KOPT-K1 (cell line): ENCODE data around the gene DZANK1.
"Not testable (repeated sequence)": the region's sequence is repeated elsewhere in the genome, so short reads cannot be mapped to it uniquely, and the experiment has no call there.

Experiments used
- H3K27ac ChIP-seq: fragments of 200-600 bp; sonication (generic); 2 replicates; pipeline ENCODE4 v1.5.1; 2016; ENCODE audit warnings: antibody characterized with exemption, mild to moderate bottlenecking, low read depth, low read length; ENCODE audit not compliant: poor library complexity, severe bottlenecking
- H3K36me3 ChIP-seq: fragments of 200-600 bp; sonication (generic); 2 replicates; pipeline ENCODE4 v1.5.1; 2017; ENCODE audit warnings: antibody characterized with exemption, mild to moderate bottlenecking, low read length, moderate library complexity; ENCODE audit not compliant: insufficient read depth
- H3K9me3 ChIP-seq: fragments of 200-600 bp; sonication (generic); 2 replicates; pipeline ENCODE4 v1.5.1; 2017; ENCODE audit warnings: antibody characterized with exemption, low read length, mild to moderate bottlenecking; ENCODE audit not compliant: insufficient read depth, poor library complexity, severe bottlenecking

Gene DZANK1

GRCh38 chr20:18466894-18467730, at the start of gene DZANK1, which contains the start of gene POLR3F:
DZANK1 (minus strand) TSS chr20:18467030; CDS start chr20:18465358, 1,672 bp downstream.
POLR3F (plus strand) TSS chr20:18467390; CDS start chr20:18467507, 117 bp downstream.
- Histone ChIP-seq H3K27ac (peak within 1 kb of the TSS; percentile 64), H3K9me3 (no peaks in the 10 kb centered on the region)

GRCh38 chr20:18515973-18516372, 49.1 kb upstream of the DZANK1 start:
- no peaks in the 10 kb centered on the region for H3K9me3 ChIP-seq
- no peak overlapping the region for H3K27ac ChIP-seq
- H3K36me3 ChIP-seq = peaks cover 70% of the 10 kb centered on the region

More at GRCh38 chr20:18466894-18467730, at the start of gene DZANK1, which contains the start of gene POLR3F:
- H3K36me3 ChIP-seq = peaks cover 27% of the 10 kb centered on the region

DNA sequence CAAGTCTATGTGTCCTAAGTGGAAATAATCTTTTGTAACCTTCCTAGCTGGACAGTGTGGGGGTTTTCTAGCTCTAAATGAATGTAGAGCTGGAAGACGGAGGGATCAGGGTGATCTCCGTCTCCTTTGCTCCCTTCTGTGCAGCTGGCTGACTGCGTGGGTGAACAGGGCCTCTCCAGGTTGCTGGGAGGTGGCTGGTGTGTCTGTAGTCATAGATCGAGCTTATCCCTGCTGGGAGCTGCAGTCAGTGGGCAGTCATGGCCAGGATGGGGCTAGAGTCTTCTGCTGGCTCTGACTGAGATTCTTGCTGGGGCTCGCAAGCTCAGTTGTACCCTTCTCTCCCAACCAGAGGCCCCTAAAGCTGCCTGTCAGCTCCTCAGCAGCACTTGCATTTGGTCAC, 47.3 kb upstream of the DZANK1 start:
- Histone ChIP-seq H3K27ac (no peak overlapping the region), H3K36me3 (peaks cover 83% of the 10 kb centered on the region), H3K9me3 (no peaks in the 10 kb centered on the region)

DNA sequence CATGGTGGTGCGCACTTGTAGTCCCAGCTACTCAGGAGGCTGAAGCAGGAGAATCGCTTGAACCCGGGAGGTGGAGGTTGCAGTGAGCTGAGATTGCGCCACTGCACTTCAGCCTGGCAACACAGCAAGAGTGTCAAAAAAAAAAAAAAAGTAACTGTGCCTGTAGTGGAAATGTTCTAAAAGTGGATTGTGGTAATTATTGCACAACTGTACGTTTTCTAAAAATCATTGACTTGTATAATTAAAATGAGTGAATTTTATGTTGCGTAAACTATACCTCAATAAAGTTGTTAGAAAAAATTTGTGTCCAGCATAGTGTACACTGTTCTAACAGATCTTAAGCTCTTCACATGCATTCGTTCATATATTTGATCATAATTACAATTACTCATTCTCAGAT, 46.4 kb upstream of the DZANK1 start:
- Histone ChIP-seq H3K9me3 (no peaks in the 10 kb centered on the region), H3K36me3 (peaks cover 83% of the 10 kb centered on the region), H3K27ac (no peak overlapping the region)

DNA sequence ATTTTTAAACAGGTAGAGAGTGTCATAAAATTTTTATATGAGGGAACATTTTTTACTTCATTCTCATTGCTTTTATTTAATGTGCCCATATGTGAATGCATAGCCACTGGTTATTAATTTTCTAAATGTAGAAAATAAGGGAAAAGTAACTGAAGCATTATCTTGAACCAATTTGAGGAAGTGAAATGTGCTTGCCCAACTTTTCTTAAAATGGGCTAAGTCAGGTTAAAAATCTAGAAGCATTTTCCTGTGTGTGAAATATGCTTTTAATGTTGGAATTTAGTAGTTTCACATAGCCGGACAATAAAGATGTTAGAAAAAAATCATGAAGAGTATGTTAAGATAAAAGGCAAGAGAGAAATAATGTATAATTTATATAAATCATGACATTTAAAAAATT, 44.7 kb upstream of the DZANK1 start:
- Histone ChIP-seq H3K36me3 (peaks cover 72% of the 10 kb centered on the region), H3K9me3 (no peaks in the 10 kb centered on the region), H3K27ac (no peak overlapping the region)

- Histone ChIP-seq H3K9me3 (no peaks in the 10 kb centered on the region), H3K27ac (peak within 1 kb of the TSS; percentile 89), H3K36me3 (peaks cover 32% of the 10 kb centered on the region)
Observed at GRCh38 chr20:18507218-18508191, 40.7 kb upstream of the DZANK1 start, which contains the start of gene SEC23B. SEC23B (plus strand) TSS chr20:18507940; CDS start chr20:18510836, 2,896 bp downstream.

DNA sequence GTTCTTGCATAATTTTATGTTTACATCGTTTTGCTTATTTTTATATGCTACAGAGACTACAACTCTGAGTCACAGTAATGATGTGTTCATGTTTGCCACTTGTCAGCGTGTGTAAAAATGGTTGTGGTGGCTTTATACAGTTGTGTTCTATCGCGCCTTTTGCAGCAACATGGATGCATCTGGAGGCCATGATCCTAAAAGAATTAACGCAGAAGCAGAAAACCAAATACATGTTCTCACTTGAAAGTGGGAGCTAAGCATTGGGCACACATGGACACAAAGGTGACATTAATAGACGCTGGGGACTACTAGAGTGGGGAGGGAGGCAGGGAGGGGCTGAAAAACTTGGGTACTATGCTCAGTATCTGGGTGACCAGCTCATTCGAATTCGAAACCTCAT, 39.9 kb upstream of the DZANK1 start:
- H3K36me3 ChIP-seq = peaks cover 26% of the 10 kb centered on the region
- peak overlapping the region; percentile 89 for H3K27ac ChIP-seq
- H3K9me3 ChIP-seq = no peaks in the 10 kb centered on the region

- no peaks in the 10 kb centered on the region for H3K9me3 ChIP-seq
- H3K36me3 ChIP-seq = peaks cover 5% of the 10 kb centered on the region; the same call in 1 of the 2 replicates
Observed at GRCh38 chr20:18504479-18505060, 37.7 kb upstream of the DZANK1 start.

GRCh38 chr20:18501672-18502071, 34.8 kb upstream of the DZANK1 start:
- not testable (repeated sequence) for H3K36me3 ChIP-seq, H3K9me3 ChIP-seq, H3K27ac ChIP-seq

More at GRCh38 chr20:18504479-18505060, 37.7 kb upstream of the DZANK1 start:
- H3K27ac ChIP-seq = no peak overlapping the region

- H3K36me3 ChIP-seq = peaks cover 15% of the 10 kb centered on the region; the same call in 1 of the 2 replicates
- H3K27ac ChIP-seq = peak overlapping the region; percentile 64
- no peaks in the 10 kb centered on the region for H3K9me3 ChIP-seq
Observed at GRCh38 chr20:18497603-18498002, 30.8 kb upstream of the DZANK1 start.

GRCh38 chr20:18496740-18497592, 30.1 kb upstream of the DZANK1 start, which contains the start of gene RBBP9:
RBBP9 (minus strand) TSS chr20:18497225; CDS start chr20:18497167, 58 bp downstream.
- H3K9me3 ChIP-seq = no peaks in the 10 kb centered on the region
- H3K36me3 ChIP-seq = peaks cover 21% of the 10 kb centered on the region; the same call in 1 of the 2 replicates
- H3K27ac ChIP-seq = peak within 1 kb of the TSS; percentile 64

DNA sequence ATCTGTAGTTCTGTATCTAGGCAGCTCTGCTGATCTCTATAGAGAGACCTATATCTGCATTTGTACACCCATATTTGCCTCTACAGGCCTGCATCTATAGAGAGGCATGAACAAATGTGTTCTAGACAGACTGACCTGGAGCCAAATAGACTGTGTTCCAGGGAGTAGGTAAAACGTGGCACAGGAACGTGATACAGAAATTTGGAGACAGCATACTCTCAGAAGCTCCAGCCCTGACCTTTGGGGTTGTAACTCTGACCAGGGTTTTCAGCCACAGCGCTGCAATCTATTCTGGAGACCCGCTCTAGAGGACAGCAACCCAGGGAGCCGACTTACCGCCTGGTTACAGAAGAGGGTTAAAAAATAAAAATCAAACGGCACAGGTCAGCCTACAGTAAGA, 29.2 kb upstream of the DZANK1 start:
- no peak overlapping the region for H3K27ac ChIP-seq
- H3K36me3 ChIP-seq = peaks cover 21% of the 10 kb centered on the region; the same call in 1 of the 2 replicates
- H3K9me3 ChIP-seq = no peaks in the 10 kb centered on the region

DNA sequence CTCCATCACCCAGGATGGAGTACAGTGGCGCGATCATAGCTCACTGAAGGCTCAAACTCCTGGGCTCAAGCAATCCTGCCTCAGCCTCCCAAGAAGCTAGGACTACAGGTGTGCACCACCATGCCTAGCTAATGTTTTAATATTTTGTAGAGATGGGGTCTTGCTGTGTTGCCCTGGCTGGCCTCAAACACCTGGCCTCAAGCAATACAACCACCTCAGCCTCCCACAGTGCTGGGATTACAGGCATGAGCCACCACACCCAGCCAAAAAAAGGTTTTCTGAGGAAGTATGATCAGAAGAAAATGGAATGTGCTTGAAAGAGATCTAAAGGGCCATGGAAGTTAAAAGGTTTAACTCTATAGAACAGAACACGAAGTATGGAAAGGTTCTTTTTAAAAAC, 21.5 kb upstream of the DZANK1 start:
- peaks cover 74% of the 10 kb centered on the region for H3K36me3 ChIP-seq
- no peak overlapping the region for H3K27ac ChIP-seq
- no peaks in the 10 kb centered on the region for H3K9me3 ChIP-seq

DNA sequence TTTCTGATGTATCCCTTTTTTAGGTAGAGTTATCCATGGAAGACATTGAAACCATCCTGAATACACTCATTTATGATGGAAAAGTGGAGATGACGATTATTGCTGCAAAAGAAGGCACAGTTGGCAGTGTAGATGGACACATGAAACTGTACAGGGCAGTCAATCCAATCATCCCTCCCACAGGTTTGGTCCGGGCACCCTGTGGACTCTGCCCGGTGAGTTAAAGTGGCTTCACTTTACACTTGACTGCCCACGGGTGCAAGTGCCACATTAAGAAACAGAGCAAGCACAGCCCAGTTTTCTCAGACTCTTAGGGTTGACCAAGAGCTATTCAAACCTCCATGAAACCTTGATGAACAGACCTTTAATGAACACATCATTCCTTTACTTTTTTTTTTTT, 14.8 kb upstream of the DZANK1 start:
- peaks cover 90% of the 10 kb centered on the region for H3K36me3 ChIP-seq
- H3K9me3 ChIP-seq = no peaks in the 10 kb centered on the region
- no peak overlapping the region for H3K27ac ChIP-seq
